Central memory CD4-positive, alpha-beta T cell (primary cell): Measurements from ENCODE around the gene BTBD7.
"Not testable (repeated sequence)": the region's sequence is repeated elsewhere in the genome, so short reads cannot be mapped to it uniquely, and the experiment has no call there.

Experiments used
- DNase-seq: peaks from one replicate; pipeline ENCODE4 v3.0.0; 2022
- total RNA-seq, 3 experiments: gene quantifications; one replicate each; lab custom pipeline; 2026; lab: John Stamatoyannopoulos, UW

BTBD7 gene, protein sequence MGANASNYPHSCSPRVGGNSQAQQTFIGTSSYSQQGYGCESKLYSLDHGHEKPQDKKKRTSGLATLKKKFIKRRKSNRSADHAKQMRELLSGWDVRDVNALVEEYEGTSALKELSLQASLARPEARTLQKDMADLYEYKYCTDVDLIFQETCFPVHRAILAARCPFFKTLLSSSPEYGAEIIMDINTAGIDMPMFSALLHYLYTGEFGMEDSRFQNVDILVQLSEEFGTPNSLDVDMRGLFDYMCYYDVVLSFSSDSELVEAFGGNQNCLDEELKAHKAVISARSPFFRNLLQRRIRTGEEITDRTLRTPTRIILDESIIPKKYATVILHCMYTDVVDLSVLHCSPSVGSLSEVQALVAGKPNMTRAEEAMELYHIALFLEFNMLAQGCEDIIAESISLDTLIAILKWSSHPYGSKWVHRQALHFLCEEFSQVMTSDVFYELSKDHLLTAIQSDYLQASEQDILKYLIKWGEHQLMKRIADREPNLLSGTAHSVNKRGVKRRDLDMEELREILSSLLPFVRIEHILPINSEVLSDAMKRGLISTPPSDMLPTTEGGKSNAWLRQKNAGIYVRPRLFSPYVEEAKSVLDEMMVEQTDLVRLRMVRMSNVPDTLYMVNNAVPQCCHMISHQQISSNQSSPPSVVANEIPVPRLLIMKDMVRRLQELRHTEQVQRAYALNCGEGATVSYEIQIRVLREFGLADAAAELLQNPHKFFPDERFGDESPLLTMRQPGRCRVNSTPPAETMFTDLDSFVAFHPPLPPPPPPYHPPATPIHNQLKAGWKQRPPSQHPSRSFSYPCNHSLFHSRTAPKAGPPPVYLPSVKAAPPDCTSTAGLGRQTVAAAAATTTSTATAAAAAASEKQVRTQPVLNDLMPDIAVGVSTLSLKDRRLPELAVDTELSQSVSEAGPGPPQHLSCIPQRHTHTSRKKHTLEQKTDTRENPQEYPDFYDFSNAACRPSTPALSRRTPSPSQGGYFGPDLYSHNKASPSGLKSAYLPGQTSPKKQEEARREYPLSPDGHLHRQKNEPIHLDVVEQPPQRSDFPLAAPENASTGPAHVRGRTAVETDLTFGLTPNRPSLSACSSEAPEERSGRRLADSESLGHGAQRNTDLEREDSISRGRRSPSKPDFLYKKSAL
- 24.6 to 39.9 (median 25.7) reads per million in 3 experiments for total RNA-seq

DNA sequence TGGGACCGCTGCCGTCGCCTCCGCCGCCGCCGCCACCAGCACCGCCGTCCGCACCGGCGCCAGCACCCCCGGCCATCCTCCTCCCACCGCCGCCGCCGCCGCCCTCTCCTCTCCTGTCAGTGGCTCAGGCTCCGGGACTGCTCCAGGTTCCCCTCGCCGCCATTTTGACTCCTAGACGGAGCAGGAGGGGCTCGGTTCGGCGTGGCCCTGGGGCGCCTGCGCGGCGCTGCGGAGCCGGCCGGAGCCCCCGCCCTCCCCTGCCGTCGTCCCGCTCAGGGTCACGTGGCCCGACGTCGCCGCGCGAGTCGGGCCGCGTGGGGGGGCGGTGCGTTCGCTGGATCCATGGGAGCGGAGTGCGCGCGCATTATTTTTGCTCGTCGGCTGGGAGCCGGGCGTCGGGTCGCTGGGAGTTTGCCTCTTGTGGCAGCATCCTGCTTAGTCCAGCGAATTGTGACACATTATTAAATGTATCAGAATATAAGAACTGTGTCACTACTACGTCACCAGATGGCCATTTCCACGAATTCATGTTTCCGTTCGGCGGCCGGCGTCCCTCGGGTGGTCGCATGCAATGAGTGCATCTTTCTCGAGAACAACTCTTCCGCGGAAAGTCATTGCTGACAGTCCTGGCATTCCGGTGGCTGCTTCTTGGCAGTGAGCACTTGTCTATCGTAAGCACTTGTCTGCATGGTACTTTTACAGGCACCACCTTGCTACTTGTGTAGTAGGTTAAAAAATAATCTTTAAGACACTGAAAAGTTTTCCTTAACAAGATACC lies at the start of gene BTBD7:
Gene BTBD7 (minus strand): TSS at position 184 of the 778 bp plus-strand sequence. CDS start 36,985 bp downstream, outside the sequence.
- peak; percentile 94 for DNase-seq

DNA sequence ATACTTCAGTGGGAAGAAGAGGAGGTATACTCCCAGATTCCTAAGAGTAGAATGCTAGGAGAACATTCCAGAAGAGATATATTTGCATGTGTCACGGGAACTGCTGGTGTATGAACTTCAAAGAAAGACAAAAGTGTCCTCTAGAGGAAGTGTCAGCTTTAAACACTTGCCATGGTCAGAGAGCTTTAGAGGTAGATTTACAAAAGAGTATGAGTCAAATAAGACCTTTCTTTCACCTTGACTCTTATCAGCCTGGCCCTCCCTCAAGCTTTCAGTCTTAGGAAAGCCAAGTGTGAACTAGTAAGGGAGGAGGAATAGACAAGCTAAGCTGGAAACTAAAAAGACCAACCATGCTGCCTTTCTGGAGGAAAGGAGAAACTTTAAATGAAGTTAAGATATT lies 48.8 kb upstream of the BTBD7 start:
- DNase-seq = no peak

DNA sequence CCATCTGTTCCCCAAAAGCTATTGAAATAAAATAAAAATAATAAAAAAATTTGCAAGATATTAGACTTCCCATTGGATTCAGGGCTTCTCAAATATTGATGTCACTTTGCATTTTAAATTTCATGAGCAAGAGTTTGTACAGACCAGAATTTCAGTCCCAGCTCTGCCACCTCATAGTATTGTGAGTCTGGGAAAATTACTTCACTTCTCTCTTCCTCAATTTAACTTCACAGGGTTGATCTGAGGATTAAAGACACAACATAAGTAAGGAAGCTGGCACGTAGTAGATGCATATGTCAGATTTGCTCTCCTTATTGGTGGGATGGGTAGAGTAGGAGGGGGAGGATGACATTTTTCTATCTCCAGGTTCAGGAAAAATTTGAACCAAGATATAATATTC lies 47.0 kb upstream of the BTBD7 start:
- DNase-seq = no peak

DNA sequence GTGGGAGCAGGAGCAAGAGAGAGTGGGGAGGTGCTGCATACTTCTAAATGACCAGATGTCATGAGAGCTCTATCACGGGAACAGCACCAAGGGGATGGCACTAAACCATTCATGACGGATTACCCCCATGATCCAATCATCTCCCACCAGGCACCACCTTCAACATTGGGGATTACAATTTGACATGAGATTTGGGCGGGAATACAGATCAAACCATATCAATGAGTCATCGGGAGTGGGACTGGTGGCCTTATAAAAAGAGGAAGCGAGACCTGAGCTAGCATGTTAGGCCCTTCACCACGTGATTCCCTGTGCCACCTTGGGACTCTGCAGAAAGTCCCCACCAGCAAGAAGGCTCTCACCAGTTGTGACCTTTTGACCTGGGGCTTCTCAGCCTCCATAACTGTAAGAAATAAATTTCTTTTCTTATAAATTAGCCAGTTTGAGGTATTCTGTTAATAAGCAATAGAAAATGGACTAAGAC lies 42.9 kb upstream of the BTBD7 start:
- DNase-seq = no peak

DNA sequence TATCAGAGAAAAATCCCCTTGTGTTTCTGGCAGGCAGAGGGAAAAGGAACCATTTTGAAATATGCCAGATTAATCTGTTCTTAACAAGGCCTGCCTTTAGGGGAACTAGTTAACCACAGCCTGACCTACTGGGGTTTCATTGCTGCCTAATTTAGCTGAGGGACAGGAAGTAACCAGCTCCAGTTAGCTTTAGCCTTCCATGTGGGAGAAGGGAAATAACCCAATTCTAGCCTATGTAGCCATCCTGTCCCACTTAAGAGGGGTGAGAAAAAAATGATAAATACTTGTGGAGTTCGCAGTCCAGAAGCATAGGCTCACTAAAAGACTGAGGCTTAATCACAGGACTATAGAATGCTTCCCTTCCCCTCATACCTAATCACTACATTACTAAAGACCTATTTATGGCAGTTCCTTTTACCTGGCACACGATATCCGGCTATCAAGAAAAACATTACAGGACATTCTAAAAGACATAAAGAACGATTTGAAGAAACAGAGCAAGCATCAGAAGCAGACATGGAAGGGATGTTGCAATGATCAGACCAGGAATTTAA lies 37.0 kb upstream of the BTBD7 start:
- no peak for DNase-seq

DNA sequence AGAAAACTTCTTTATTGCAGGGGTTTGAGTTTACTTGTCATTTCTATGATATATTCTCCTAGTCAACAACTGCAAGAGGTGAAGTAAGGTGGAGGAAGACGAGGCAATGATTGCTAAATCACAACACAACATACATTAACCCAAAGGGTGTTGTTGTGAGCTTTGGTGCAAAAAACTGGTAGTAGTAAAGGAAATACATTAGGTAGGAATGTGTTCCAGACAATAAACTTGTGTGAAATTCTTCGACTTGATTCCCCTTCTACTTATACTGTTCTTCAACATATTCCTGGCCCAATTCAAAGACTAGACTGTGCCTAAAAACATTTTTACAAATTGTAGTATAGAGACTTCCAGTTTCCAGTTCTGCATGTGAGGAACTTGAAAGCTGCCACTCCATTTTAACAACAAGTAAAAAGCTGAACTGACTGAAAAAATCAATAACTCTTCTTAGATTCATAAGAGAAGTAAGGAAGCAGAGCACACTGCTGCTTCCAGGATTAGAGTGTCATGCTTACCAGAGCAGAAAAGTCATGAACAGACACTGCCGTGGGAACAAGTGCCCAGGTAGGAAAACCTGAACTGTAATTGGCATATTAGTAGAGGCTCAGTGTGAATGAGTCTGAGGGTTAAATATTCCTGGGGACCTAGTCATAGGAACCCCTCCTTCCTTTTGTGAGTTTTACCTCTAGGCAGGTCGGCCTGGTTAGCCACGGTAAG lies 36.3 kb upstream of the BTBD7 start:
- no peak for DNase-seq

DNA sequence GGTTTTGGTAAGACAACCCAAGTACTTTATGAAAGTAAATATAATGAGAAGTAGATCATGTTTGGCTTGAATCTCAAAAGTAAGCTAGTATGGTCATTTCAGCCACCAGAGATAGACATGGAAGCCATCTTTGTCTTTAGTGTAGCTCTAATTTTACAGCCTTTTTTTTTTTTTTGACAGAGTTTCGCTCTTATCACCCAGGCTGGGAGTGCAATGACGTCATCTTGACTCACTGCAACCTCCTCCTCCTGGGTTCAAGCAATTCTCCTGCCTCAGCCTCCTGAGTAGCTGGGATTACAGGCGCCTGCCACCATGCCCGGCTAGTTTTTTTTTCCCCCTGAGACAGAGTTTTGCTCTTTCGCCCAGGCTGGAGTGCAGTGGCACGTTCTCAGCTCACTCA lies 22.0 kb upstream of the BTBD7 start:
- DNase-seq = not testable (repeated sequence)

DNA sequence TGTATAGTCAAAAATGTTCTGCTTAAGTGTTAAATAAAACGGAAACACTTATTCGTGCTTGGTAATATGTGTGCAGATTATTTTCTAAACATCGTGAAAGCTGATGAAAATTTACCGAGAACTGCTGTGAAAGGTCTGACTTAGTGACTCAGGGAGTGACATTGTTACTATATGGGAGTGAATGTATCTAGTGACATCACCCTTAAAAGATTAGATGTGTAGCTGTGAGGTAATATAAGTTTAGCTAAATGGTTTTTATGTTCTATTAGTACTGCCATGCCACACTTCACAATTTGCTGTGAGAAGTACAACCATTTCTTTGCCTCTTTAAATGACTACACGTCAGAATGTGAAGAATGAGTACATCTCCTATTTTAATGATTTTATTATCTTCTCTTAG lies 15.5 kb upstream of the BTBD7 start:
- DNase-seq = no peak

DNA sequence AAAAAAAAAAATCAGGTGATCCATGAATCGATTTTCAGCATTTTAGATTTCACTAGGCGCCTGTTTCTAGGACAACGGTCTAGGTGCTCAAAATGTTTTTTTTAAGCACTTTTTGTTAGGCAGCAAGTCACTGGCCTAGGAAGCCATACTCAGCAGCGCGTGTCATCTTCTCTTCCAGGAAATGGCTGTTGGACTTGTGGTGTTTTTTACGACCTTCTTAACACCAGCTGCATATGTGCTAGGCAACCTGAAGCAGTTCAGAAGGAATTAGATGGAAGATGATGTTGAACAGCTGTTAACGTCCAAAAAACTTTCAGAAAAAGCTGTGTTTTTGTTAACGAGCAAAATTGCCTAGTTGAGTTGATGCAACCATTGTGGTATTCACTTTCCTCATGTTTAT lies 15.0 kb upstream of the BTBD7 start:
- no peak for DNase-seq

DNA sequence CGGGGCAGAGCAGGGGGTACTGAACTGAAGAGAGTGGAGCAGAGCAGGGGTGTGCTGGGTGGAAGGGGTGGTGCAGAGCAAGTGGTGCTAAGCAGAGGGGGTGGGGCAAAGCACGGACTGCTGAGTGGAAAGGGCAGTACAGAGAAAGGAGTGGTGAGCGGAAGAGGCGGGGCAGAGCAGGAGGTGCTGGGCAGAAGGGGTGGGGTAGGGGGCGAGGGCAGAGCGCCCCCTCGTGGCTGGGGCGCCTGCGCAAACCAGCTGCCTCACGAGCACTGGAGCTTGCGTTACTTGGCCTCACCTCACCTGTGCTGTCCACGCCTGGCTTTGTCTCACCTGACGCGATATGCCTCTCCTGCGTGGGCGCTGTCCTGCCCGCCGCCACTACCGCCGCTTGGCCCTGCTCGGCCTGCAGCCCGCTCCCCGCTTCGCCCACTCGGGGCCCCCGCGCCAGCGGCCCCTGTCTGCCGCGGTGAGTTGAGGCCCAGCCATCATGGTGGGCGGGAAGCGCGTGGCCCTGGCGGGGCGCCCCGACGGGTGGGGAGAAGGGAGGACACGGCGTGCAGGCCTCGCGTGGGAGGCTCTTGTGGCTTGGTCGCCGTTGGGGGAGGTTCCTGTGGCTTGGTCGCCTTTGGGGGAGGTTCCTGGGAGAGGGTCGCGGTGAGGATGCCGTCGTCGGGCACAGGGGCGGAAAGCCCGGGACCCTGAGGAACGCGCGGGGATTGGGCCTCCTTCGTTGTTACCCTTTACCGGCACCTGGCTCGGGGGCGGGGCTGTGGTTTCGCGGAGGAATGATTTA lies 14.3 kb upstream of the BTBD7 start, which contains the start of gene COX8C:
Gene COX8C (plus strand): TSS at position 257 of the 796 bp plus-strand sequence. CDS start 87 bp downstream, at position 344.
- no peak for DNase-seq

DNA sequence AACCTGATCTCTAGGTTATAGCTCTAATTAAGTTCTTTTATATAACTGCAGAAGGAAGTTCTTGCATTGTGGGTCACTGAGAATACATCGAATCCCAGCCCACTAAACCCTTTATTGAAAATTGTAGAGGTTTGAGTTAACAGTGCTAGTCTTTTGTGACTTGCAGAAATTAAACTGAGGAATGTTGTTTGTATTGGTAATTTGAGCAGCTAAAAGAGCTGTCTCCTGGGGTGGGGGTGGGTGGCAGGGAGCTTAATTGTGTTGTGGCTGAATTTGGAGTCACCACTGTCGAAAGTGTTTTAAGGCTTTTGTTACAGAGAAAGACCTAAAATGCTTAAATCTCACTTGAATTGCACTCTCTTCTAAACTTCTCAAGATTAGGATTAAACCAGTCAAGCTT lies 11.0 kb upstream of the BTBD7 start:
- DNase-seq = no peak

DNA sequence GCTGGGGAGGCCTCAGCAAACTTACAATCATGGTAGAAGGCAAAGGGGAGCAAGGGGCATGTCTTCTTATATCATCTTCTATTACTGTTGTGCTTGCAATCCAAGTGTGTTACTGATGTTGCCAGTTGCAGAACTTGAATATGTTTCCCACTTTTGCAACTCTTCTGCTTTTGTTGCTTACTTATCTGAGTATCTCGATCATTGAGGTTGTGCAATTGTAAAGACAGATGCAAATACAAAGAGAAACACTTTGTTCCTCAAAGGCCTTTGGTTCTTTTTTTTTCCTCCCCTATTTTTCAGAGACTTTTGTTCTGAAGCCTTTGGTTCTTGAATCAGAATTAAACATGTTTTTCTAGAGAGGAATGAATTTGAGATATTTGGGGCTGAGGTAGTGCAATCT lies 10.4 kb upstream of the BTBD7 start:
- DNase-seq = no peak

DNA sequence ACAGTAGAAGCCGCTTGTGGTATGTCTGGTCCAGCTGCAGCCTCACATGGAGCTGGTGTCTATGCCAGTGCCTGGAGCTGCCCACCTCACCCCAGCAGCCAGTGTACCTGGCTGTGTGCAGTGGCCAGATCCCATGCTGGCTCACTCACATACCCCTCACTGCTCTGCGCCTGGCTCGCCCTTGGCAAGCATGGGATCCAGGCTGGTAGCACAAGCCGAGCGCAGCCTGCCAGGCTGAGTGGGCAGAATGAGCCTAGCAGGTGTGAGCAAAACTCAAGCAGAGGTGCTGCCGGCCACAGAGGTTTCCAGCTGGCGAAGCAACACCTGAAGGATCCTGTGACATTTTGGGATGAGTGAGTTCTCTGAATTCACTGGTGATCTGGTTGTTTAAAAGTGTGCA lies 5.0 kb upstream of the BTBD7 start:
- no peak for DNase-seq

DNA sequence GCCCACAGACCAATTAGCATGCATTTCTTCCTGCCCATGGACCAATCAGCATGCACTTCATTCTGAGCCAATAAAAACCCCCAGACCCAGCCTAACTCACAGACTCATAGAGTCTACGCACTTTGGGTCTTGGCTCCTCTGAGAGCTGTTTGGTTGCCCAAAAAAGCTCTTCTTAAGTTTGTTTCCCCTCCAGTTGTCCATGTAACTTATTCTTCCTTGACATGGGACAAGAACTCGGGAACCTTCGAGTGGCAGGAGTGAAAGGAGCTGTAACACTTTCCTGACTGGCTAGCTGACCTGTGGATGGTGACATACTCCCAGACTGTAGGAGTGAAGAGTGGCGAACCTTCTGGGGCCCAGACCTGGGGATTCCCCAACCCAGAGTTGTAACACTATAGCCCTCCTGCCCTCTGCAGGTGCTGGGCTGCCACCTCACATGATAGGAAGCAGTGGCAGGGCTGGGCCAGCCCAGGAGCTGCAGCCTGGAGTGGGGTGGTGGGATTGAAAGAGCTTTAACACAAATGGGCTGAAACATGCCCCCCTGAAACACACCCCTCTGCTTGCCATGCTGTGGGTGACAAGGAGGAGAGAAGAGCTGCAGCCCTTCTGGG lies 4.4 kb upstream of the BTBD7 start:
- DNase-seq = no peak

DNA sequence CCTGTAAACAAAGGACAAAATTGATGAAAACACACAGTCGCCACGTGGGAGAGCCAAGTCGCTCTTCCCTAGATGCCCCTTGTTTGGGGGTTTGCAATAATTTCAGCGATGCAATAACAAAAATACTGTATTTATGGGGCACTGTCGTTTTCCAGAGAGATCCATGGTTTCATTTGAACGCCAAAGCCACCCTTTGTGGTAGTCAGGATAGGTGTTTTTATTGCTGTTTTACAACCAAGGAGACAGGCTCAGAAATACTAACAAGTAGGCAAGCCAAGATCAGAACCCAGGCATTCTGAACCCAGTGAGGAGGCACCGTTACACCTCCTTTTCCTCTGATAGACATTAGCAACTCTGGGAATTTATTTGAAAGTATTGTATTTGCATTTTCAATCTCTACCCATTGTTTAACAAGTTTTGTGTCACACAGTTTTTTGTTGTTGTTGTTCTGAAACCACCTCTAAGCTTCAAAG lies 831 bp upstream of the BTBD7 start:
- DNase-seq = peak; percentile 3

DNA sequence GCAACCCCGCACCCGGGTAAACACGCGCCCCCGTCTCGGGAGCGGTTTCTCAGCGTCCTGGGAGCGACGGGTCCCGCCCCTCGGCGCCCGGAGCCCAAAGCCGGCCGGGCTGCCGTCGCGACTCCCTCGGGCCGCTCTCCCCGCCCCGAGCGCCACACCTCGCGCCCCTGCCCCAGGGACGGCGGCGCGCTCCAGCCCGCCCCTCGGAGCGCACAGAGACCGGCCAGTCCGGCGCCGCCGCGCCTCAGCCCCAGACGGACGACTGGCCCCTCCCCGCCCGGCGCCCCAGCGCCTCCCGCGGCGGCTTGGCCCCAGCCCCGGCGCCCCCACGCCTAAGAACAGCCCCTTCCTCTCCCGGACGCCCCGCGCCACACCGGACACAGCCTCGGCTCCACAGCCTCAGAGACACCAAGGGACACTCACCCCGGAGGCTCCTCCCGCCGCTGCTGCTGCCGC lies 411 bp downstream of the BTBD7 start:
- DNase-seq = no peak

DNA sequence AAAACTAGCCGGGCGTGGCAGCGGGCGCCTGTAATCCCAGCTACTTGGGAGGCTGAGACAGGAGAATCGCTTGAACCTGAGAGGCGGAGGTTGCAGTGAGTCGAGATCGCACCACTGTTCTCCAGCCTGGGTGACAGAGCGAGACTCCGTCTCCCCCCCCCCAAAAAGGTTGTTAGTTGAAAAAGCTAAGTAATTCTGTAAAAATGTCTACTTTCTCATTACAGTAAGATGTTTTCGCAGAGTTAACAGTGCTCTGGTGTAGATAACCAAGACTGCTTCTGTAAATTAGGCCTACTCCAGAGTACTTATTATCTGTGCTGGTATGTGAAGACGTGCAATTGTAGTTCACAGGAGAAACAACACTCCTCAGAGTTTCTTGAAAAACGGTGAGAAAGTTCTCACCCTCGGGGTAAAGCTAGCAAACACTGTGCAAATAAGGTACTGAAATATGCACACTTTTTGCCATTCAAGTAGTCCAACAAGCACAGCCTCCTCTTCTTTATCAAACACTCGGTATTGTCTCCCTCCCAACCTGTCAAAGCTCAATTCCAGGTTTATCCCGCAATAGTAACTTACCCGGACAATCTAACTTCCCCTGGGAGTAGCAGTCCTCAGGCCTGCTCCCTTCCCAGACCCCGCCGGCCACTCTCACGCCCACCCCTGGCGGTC lies 974 bp downstream of the BTBD7 start:
- no peak for DNase-seq

DNA sequence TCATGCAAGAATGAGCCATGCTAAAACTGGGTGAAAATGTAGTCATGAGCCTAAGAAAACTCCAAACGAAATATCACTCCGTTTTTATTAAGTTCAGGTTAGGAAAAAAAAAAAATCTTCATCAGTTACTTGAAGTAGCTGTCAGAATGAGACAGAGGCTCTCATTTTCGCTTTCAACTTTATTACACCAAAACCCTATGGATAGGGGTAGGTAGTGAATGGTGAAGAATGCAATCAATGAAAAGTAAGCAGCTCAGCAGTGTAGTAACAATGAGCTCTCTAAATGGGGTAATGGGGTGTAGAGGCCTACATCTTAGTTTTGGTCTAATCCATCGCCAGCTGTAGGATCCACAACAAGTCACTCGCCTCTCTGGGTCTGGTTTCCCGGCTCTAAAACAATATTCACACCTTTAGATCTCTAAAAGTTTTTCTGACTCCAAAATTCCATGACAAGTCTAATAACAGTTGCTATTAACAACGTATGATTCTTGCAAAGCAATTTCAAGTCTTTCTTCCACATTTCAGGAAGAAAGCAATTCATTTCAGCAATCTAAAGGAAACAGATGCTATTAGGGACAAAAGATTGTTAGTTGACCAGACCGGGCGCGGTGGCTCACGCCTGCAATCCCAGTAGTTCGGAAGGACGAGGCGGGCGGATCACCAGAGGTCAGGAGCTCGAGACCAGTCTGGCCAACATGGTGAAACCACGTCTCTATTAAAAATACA lies 1.7 kb downstream of the BTBD7 start:
- no peak for DNase-seq
